HepG2 (cell line): Measurements from ENCODE around the gene GDF15. TPM values are rescaled to one million over a fixed set of nuclear protein-coding genes. Genes with fewer than 3 reads are reported as not detected.
A peak's percentile ranks its signal among the peaks of the same experiment; 100 is the strongest.

Experiments used
- HIVEP1 ChIP-seq: sonication (generic); formaldehyde crosslinking; IDR thresholded peaks from 2 replicates; pipeline ENCODE4 v1.4.0; 2020; ENCODE audit warnings: mild to moderate bottlenecking, missing genetic modification reagents
- KLF6 ChIP-seq: IDR thresholded peaks from 2 replicates; pipeline ENCODE4 v1.8.0; 2016; ENCODE audit warnings: missing biosample characterization, missing genetic modification reagents
- MED1 ChIP-seq: sonication (generic); formaldehyde crosslinking; IDR thresholded peaks from 2 replicates; pipeline ENCODE4 v1.4.0; 2020; ENCODE audit warnings: missing genetic modification reagents
- MEIS2 ChIP-seq: sonication (generic); formaldehyde crosslinking; IDR thresholded peaks from 2 replicates; pipeline ENCODE4 v1.9.0; 2021; ENCODE audit warnings: mild to moderate bottlenecking, missing genetic modification reagents
- PAF1 ChIP-seq: IDR thresholded peaks from 2 replicates; pipeline ENCODE4 v1.6.1; 2016; ENCODE audit warnings: missing genetic modification reagents, missing compliant biosample characterization
- PCBP2 ChIP-seq: fragments of 200-400 bp; formaldehyde crosslinking; optimal IDR thresholded peaks from 2 replicates; pipeline ENCODE3; 2018; ENCODE audit warnings: low read length, low read depth; ENCODE audit not compliant: poor library complexity, severe bottlenecking
- ZFAT ChIP-seq: sonication (generic); formaldehyde crosslinking; conservative IDR thresholded peaks from 2 replicates; pipeline ENCODE4 v1.8.1; 2023; ENCODE audit warnings: missing genetic modification reagents, inconsistent platforms
- ZNF235 ChIP-seq: sonication (generic); formaldehyde crosslinking; IDR thresholded peaks from 2 replicates; pipeline ENCODE4 v1.8.1; 2023; ENCODE audit warnings: mild to moderate bottlenecking, missing genetic modification reagents, borderline replicate concordance
- ZNF317 ChIP-seq: sonication (generic); formaldehyde crosslinking; IDR thresholded peaks from 2 replicates; pipeline ENCODE4 v1.5.0; 2020; ENCODE audit warnings: mild to moderate bottlenecking, missing genetic modification reagents
- ZNF414 ChIP-seq: sonication (generic); formaldehyde crosslinking; IDR thresholded peaks from 2 replicates; pipeline ENCODE4 v1.5.0; 2020; ENCODE audit warnings: missing genetic modification reagents
- ZNF468 ChIP-seq: sonication (generic); formaldehyde crosslinking; IDR thresholded peaks from 2 replicates; pipeline ENCODE4 v1.8.0; 2022; ENCODE audit warnings: mild to moderate bottlenecking, moderate library complexity, missing genetic modification reagents
- ZNF605 ChIP-seq: sonication (generic); formaldehyde crosslinking; IDR thresholded peaks from 2 replicates; pipeline ENCODE4 v1.8.0; 2022; ENCODE audit warnings: mild to moderate bottlenecking, missing genetic modification reagents
- polyA plus RNA-seq, 8 experiments: library from polyadenylated mRNA; depleted of rRNA in 3 of 8; stranded (reverse) in 7 of 8; unstranded in 1 of 8; fragments of >200 nt; fragmentation: Illumina TruSeq in 4 of 8; extraction: Trizol in 4 of 8; gene quantifications; 2 replicates each; pipeline versions ENCODE4 v1.2.1 to v1.2.3, GENCODE V29; 2011 to 2016; ENCODE audit warnings: low read depth in 4 of 8, missing spikeins in 1 of 8, mixed read lengths in 1 of 8; ENCODE audit not compliant: insufficient read depth in 1 of 8
- total RNA-seq, 5 experiments: library from RNA; depleted of rRNA; stranded (reverse); fragments of >200 nt; fragmentation: Illumina TruSeq; extraction: Trizol; gene quantifications; 2 replicates each; pipeline ENCODE4 v1.2.3, GENCODE V29; 2016; ENCODE audit warnings: low read depth in 1 of 5
- TF ChIP-seq, protein P1 (sequence below), 2 experiments: sonication (generic) in 1 of 2; formaldehyde crosslinking in 1 of 2; IDR thresholded peaks; 2 replicates each; pipeline versions ENCODE4 v1.5.1 to v1.6.1; 2011 to 2020; ENCODE audit warnings: borderline replicate concordance in 1 of 2, low read depth in 1 of 2, low read length in 1 of 2, mild to moderate bottlenecking in 1 of 2, missing genetic modification reagents in 1 of 2, moderate library complexity in 1 of 2
- TF ChIP-seq, protein P2 (sequence below): IDR thresholded peaks from 2 replicates; pipeline ENCODE4 v1.6.1; 2012; ENCODE audit warnings: low read depth, low read length, improper control_type of control experiment
- TF ChIP-seq, protein P3 (sequence below): sonication (generic); formaldehyde crosslinking; IDR thresholded peaks from 2 replicates; pipeline ENCODE4 v1.4.0; 2020; ENCODE audit warnings: missing genetic modification reagents, borderline replicate concordance

Gene GDF15
- total and polyA plus RNA-seq, 2 of the 13 experiments (the other 11 are each of a cell fraction or from before 2014, with no cell fraction given) = 146 to 422 TPM

DNA sequence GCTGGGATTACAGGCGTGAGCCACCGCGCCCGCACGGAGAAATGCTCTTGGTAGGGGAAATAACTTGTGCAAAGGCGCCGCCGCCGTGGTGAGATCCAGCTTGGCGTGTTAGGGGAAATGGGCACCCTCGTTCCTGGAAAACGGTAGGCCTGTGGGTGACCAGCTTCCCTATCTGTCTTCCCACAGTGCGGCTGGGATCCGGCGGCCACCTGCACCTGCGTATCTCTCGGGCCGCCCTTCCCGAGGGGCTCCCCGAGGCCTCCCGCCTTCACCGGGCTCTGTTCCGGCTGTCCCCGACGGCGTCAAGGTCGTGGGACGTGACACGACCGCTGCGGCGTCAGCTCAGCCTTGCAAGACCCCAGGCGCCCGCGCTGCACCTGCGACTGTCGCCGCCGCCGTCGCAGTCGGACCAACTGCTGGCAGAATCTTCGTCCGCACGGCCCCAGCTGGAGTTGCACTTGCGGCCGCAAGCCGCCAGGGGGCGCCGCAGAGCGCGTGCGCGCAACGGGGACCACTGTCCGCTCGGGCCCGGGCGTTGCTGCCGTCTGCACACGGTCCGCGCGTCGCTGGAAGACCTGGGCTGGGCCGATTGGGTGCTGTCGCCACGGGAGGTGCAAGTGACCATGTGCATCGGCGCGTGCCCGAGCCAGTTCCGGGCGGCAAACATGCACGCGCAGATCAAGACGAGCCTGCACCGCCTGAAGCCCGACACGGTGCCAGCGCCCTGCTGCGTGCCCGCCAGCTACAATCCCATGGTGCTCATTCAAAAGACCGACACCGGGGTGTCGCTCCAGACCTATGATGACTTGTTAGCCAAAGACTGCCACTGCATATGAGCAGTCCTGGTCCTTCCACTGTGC lies 2.4 kb downstream of the GDF15 start (continued):
- TF ChIP-seq, protein P1, sequence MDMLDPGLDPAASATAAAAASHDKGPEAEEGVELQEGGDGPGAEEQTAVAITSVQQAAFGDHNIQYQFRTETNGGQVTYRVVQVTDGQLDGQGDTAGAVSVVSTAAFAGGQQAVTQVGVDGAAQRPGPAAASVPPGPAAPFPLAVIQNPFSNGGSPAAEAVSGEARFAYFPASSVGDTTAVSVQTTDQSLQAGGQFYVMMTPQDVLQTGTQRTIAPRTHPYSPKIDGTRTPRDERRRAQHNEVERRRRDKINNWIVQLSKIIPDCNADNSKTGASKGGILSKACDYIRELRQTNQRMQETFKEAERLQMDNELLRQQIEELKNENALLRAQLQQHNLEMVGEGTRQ (IDR thresholded peaks at IDR 0.05; ENCODE audit: low read depth, low read length) = no peak
- TF ChIP-seq, protein P1 (CRISPR knock-in tag; IDR thresholded peaks at IDR 0.05; ENCODE audit: borderline replicate concordance) = no peak
- TF ChIP-seq ZNF605 (no peak; the same call in 1 of the 2 replicates), PAF1 (CRISPR knock-in tag) (peak; percentile 92; the same call in 1 of the 2 replicates), ZNF468 (CRISPR knock-in tag) (no peak), MED1 (CRISPR knock-in tag) (peak; percentile 88), ZNF317 (CRISPR knock-in tag) (peak; percentile 68; the same call in 1 of the 2 replicates), ZNF414 (CRISPR knock-in tag) (peak; percentile 54; the same call in 1 of the 2 replicates), ZNF235 (CRISPR knock-in tag) (peak; percentile 92; the same call in 1 of the 2 replicates), KLF6 (CRISPR knock-in tag) (no peak; the same call in 1 of the 2 replicates), MEIS2 (CRISPR knock-in tag) (no peak), PCBP2 (no peak), ZFAT (CRISPR knock-in tag) (peak; percentile 41; the same call in 1 of the 2 replicates), HIVEP1 (CRISPR knock-in tag) (peak; percentile 87)
- TF ChIP-seq, protein P2, sequence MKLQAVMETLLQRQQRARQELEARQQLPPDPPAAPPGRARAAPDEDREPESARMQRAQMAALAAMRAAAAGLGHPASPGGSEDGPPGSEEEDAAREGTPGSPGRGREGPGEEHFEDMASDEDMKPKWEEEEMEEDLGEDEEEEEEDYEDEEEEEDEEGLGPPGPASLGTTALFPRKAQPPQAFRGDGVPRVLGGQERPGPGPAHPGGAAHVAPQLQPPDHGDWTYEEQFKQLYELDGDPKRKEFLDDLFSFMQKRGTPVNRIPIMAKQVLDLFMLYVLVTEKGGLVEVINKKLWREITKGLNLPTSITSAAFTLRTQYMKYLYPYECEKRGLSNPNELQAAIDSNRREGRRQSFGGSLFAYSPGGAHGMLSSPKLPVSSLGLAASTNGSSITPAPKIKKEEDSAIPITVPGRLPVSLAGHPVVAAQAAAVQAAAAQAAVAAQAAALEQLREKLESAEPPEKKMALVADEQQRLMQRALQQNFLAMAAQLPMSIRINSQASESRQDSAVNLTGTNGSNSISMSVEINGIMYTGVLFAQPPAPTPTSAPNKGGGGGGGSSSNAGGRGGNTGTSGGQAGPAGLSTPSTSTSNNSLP = no peak
- TF ChIP-seq, protein P3, sequence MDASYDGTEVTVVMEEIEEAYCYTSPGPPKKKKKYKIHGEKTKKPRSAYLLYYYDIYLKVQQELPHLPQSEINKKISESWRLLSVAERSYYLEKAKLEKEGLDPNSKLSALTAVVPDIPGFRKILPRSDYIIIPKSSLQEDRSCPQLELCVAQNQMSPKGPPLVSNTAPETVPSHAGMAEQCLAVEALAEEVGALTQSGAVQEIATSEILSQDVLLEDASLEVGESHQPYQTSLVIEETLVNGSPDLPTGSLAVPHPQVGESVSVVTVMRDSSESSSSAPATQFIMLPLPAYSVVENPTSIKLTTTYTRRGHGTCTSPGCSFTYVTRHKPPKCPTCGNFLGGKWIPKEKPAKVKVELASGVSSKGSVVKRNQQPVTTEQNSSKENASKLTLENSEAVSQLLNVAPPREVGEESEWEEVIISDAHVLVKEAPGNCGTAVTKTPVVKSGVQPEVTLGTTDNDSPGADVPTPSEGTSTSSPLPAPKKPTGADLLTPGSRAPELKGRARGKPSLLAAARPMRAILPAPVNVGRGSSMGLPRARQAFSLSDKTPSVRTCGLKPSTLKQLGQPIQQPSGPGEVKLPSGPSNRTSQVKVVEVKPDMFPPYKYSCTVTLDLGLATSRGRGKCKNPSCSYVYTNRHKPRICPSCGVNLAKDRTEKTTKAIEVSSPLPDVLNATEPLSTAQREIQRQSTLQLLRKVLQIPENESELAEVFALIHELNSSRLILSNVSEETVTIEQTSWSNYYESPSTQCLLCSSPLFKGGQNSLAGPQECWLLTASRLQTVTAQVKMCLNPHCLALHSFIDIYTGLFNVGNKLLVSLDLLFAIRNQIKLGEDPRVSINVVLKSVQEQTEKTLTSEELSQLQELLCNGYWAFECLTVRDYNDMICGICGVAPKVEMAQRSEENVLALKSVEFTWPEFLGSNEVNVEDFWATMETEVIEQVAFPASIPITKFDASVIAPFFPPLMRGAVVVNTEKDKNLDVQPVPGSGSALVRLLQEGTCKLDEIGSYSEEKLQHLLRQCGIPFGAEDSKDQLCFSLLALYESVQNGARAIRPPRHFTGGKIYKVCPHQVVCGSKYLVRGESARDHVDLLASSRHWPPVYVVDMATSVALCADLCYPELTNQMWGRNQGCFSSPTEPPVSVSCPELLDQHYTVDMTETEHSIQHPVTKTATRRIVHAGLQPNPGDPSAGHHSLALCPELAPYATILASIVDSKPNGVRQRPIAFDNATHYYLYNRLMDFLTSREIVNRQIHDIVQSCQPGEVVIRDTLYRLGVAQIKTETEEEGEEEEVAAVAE (CRISPR knock-in tag) = no peak
